ENCODE results near the gene SIRT7. TPM values are rescaled to one million over a fixed set of nuclear protein-coding genes. Genes with fewer than 3 reads are reported as not detected.

Gene SIRT7
- total RNA-seq, 6 donors from 2014 or later: 35.7 to 87.0 (median 39.7) TPM

DNA sequence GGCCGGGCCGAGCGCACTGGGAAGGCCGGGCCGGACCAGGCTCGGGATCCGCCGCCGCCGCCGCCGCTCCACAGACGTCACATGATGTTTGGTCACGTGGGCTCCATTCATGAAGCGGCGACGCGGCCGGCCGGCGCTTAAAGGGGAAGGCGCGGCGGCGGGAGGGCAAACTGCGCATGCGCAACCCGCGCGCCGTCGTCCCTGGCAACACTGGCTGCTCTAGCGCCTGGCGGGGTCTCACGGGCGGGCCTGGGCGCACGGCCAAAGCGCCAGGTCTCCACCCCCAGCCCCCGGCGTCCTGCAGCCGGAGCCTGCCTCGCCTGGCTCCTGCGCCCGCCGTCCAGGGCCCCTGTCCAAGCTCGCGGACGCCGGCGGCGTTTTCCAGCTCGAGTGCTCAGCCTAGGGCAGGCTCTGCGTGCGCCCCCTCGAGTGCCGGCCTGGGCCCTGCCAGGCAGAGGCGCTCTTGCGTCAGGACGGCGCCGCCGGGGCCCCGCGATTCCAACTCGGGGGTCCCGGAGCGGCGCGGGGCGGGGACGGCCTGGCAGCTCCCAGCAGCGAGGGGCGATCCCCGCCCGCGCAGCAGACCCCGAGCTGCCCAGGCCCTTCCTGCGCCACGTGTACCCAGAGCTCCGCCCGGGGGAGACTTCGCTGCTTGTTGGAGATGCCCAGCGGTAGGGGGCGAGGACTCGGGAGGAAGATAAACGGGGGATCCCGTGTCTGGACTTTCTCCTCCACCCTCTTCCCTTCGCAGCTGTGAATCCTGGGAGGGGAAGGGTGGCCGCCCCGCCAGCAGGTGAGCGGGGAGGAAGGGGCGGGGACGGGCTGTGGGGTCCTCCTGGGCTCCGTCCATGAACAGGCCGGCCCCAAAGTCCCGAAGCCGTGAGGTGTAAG is 9.9 kb upstream of the SIRT7 start, which contains the start of gene MAFG:
Gene MAFG, minus strand, starts transcription at position 83 of the 891 bp plus-strand sequence. CDS start 4,550 bp downstream, outside the sequence.
- peak; percentile 47 to 84 for TF ChIP-seq POLR2AphosphoS5 (IDR thresholded peaks at IDR 0.05)
- peak in 1 of 4 donors; percentile 80 for TF ChIP-seq POLR2A (IDR thresholded peaks at IDR 0.05)
- no peak for TF ChIP-seq EP300 (IDR thresholded peaks at IDR 0.05)
- peak in 5 of 6 experiments; percentile 23 to 62 (median 39) for TF ChIP-seq CTCF (IDR thresholded peaks at IDR 0.05)
- peak within 1 kb of the TSS; percentile 94 to 99 (median 96) for H3K27ac ChIP-seq
- DNase-seq (peak; percentile 92 to 99), ATAC-seq (ENCODE audit: low FRiP score in 2 of 2) (peak; percentile 31 to 80)
- H3K4me3 ChIP-seq: peak within 1 kb of the TSS; percentile 76 to 100 (median 100)
- peaks cover 34 to 62% (median 57%) of the 10 kb centered on the region in 4 donors for H3K4me1 ChIP-seq
- H3K36me3 ChIP-seq: peaks cover 0 to under 1% (median 0%) of the 10 kb centered on the region in 4 donors
- 0 to 1% methylated on average over 4 to 41 of the region's 98 CpGs for WGBS, 2 donors
- no peaks in the 10 kb centered on the region for H3K9me3 ChIP-seq
- peaks cover 0 to 10% (median 1%) of the 10 kb centered on the region in 4 donors for H3K27me3 ChIP-seq

GRCh38 chr17:81927152-81927652 is 9.2 kb upstream of the SIRT7 start:
- ATAC-seq (ENCODE audit: low FRiP score in 2 of 2) (peak in 1 of 2 donors; percentile 27), DNase-seq (no peak)
- no peaks in the 10 kb centered on the region for H3K9me3 ChIP-seq
- peak overlapping the region; percentile 94 to 99 (median 96) for H3K27ac ChIP-seq
- 0% methylated on average over 24 of the region's 78 CpGs; no CpG with 5 or more reads in 1 of the 2 donors for WGBS, 2 donors
- peaks cover 0 to 10% (median 1%) of the 10 kb centered on the region in 4 donors for H3K27me3 ChIP-seq
- TF ChIP-seq POLR2AphosphoS5 (IDR thresholded peaks at IDR 0.05) (no peak), CTCF (IDR thresholded peaks at IDR 0.05) (peak in 1 of 6 experiments; percentile 3)
- H3K4me1 ChIP-seq: peaks cover 38 to 68% (median 61%) of the 10 kb centered on the region in 4 donors
- H3K4me3 ChIP-seq: peak overlapping the region; percentile 76 to 100 (median 100)
- H3K36me3 ChIP-seq: peaks cover 6 to 8% (median 6%) of the 10 kb centered on the region in 4 donors

GRCh38 chr17:81926451-81927151 is 8.6 kb upstream of the SIRT7 start:
- Histone ChIP-seq H3K27me3 (peaks cover 0 to 10% (median 1%) of the 10 kb centered on the region in 4 donors), H3K36me3 (peaks cover 8 to 14% (median 10%) of the 10 kb centered on the region in 4 donors), H3K9me3 (no peaks in the 10 kb centered on the region), H3K4me3 (peak overlapping the region; percentile 76 to 100 (median 100)), H3K27ac (peak overlapping the region; percentile 94 to 99 (median 96)), H3K4me1 (peaks cover 38 to 66% (median 60%) of the 10 kb centered on the region in 4 donors)
- TF ChIP-seq EP300 (IDR thresholded peaks at IDR 0.05) (no peak), POLR2A (IDR thresholded peaks at IDR 0.05) (peak in 1 of 4 donors; percentile 62), CTCF (IDR thresholded peaks at IDR 0.05) (peak in 1 of 6 experiments; percentile 4), POLR2AphosphoS5 (IDR thresholded peaks at IDR 0.05) (peak; percentile 31 to 51)
- peak; percentile 71 to 75 for ATAC-seq (ENCODE audit: low FRiP score in 2 of 2)
- DNase-seq: peak; percentile 88 to 90
- whole genome bisulfite sequencing, 2 donors: 0 to 1% methylated on average over 5 to 28 of the region's 46 CpGs

- H3K4me1 ChIP-seq: peaks cover 38 to 65% (median 59%) of the 10 kb centered on the region in 4 donors
- no peak for ATAC-seq (ENCODE audit: low FRiP score in 2 of 2)
- H3K4me3 ChIP-seq: peak overlapping the region; percentile 76 to 100 (median 100)
- TF ChIP-seq POLR2A (IDR thresholded peaks at IDR 0.05): no peak
- no peak for TF ChIP-seq EP300 (IDR thresholded peaks at IDR 0.05)
- no peak for TF ChIP-seq POLR2AphosphoS5 (IDR thresholded peaks at IDR 0.05)
- TF ChIP-seq CTCF (IDR thresholded peaks at IDR 0.05): no peak
- H3K27me3 ChIP-seq: peaks cover 0 to 10% (median 1%) of the 10 kb centered on the region in 4 donors
- DNase-seq: peak in 1 of 2 donors; percentile 20
- H3K9me3 ChIP-seq: no peaks in the 10 kb centered on the region
- H3K27ac ChIP-seq: peak overlapping the region; percentile 94 to 99 (median 96)
- peaks cover 8 to 18% (median 12%) of the 10 kb centered on the region in 4 donors for H3K36me3 ChIP-seq
- 41 to 44% methylated on average over 8 of the region's 10 CpGs for WGBS, 2 donors
Observed at GRCh38 chr17:81925860-81926450, 8.0 kb upstream of the SIRT7 start.

All from upper lobe of left lung (tissue), 6 donors.